Small intestine (tissue), 16 donors: ENCODE data around the gene PPP1R14C. TPM values are rescaled to one million over a fixed set of nuclear protein-coding genes. Genes with fewer than 3 reads are reported as not detected.

Experiments
- DNase-seq, 2 donors: peaks; one replicate each; pipeline versions ENCODE4 v3.0.0 to v3.0.0-alpha.2; 2013
- FAIRE-seq: peaks from 2 replicates; lab custom pipeline; 2012; peaks lifted over from hg19 to GRCh38; lab: Jason Lieb, UNC
- H3K27ac ChIP-seq, 3 donors: one replicate each; pipeline ENCODE4 v1.5.1; 2013; ENCODE audit warnings: low read length in 2 of 3, mild to moderate bottlenecking in 2 of 3, control low read depth in 1 of 3, inconsistent platforms in 1 of 3, low read depth in 1 of 3, moderate library complexity in 1 of 3
- H3K27me3 ChIP-seq, 3 donors: one replicate each; pipeline ENCODE4 v1.6.1; 2013; ENCODE audit warnings: low read length in 3 of 3, inconsistent platforms in 1 of 3; ENCODE audit not compliant: control insufficient read depth in 3 of 3, insufficient read depth in 3 of 3
- H3K36me3 ChIP-seq, 3 donors: one replicate each; pipeline ENCODE4 v1.6.1; 2013; ENCODE audit warnings: low read length in 3 of 3, inconsistent platforms in 1 of 3, low read depth in 1 of 3, mild to moderate bottlenecking in 1 of 3, moderate library complexity in 1 of 3; ENCODE audit not compliant: control insufficient read depth in 3 of 3, insufficient read depth in 2 of 3
- H3K4me1 ChIP-seq, 3 donors: one replicate each; pipeline ENCODE4 v1.6.1; 2013; ENCODE audit warnings: low read length in 2 of 3, inconsistent platforms in 1 of 3, low read depth in 1 of 3, mild to moderate bottlenecking in 1 of 3, moderate library complexity in 1 of 3; ENCODE audit not compliant: control insufficient read depth in 3 of 3, insufficient read depth in 2 of 3
- H3K4me3 ChIP-seq, 3 donors: one replicate each; pipeline ENCODE4 v1.5.1; 2013; ENCODE audit warnings: low read length in 3 of 3, control low read depth in 1 of 3, inconsistent platforms in 1 of 3, low read depth in 1 of 3, mild to moderate bottlenecking in 1 of 3, moderate library complexity in 1 of 3
- H3K9me3 ChIP-seq, 2 donors: one replicate each; pipeline ENCODE4 v1.6.1; 2013; ENCODE audit warnings: low read depth in 1 of 2, low read length in 1 of 2; ENCODE audit not compliant: control insufficient read depth in 2 of 2, insufficient read depth in 1 of 2
- WGBS, 3 donors: extraction: QIAGEN DNeasy Blood & Tissue Kit; methylation state at CpG; one replicate each; pipeline ENCODE4 v1.1.7; 2013; 5-methylcytosine and 5-hydroxymethylcytosine counted together
- long read RNA-seq, 10 donors: transcript quantifications; one replicate each; lab custom pipeline, GENCODE V29; 2026
- polyA plus RNA-seq, 4 donors: library from polyadenylated mRNA; stranded (reverse) in 3 of 4; unstranded in 1 of 4; fragments of 200-250 nt in 3 of 4; fragments of 120-200 nt in 1 of 4; gene quantifications; one replicate each; pipeline versions ENCODE4 v1.2.1 to v1.2.3, GENCODE V29; 2013
- donor health status: healthy with polysubstance abuse.
- donor health status: control.
- donor health status: control.
- donor health status: Bipolar disorder and iron deficiency.
- donor health status: healthy.

PPP1R14C gene
- 10 to 100 TPM in 3 of 4 donors, 1 to 10 TPM in 1; 2.4 to 14.3 (median 11.5) TPM for polyA plus RNA-seq
- long read RNA-seq, donor 1 = 0 reads
- long read RNA-seq, donor 2 = 0 reads
- long read RNA-seq, donor 3 = 0 reads
- long read RNA-seq, donor 4 = 0 reads
- long read RNA-seq, donor 5 = 0 reads
- long read RNA-seq, donor 6 = 0 reads
- long read RNA-seq, donor 7, transcript PPP1R14C-201 (4 exons, 2,152 nt) = major isoform, 164 of 190 reads
- long read RNA-seq, donor 7, partial matches to known transcripts = 26 of 190 reads
- long read RNA-seq, donor 7, other reads (novel, unspliced or antisense) = 0 of 190 reads
- long read RNA-seq, donor 8, partial matches to known transcripts = 0 of 1 reads
- long read RNA-seq, donor 8, other reads (novel, unspliced or antisense) = 0 of 1 reads
- long read RNA-seq, donor 9 = 0 reads
- long read RNA-seq, donor 10, partial matches to known transcripts = 5 of 8 reads
- long read RNA-seq, donor 10, other reads (novel, unspliced or antisense) = 0 of 8 reads

DNA sequence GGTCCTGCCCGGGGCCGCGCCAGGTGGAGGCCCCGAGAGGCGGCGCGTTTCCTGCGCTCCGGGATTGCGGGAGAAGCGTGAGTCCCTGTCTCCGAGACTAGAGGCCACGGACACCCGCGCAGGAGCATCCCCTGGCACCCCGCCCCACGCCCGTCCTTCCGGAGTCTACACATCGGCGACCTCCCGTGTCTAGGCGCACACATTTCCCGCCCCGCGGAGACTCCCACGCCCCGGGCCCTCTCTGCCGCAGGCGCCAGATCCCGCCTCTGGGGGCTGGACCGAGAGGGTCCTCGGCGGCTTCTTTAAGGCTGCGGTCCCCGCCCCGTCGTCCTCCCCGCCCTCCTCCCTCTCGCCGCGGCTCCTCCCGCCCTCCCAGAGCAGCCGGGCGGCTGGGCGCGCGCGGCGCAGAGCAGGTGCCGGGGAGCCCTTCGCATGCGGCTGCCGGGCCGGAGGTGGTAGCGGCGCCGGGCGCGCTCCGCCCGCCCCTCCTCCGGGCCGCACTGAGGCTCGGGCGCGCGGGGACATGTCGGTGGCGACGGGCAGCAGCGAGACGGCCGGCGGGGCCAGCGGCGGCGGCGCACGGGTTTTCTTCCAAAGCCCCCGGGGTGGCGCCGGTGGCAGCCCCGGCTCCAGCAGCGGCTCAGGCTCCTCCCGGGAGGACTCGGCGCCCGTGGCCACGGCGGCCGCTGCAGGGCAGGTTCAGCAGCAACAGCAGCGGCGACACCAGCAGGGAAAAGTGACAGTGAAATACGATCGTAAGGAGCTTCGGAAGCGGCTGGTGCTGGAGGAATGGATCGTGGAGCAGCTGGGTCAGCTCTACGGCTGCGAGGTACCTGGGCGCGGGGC, at the start of gene PPP1R14C:
Gene PPP1R14C (plus strand): TSS at position 375 of the 846 bp plus-strand sequence. CDS start 149 bp downstream, at position 524.
- peak; percentile 50 to 68 for DNase-seq
- 0 to 1% (median 1%) methylated on average over 78 to 103 of the region's 103 CpGs for WGBS, 3 donors
- H3K27ac ChIP-seq = peak within 1 kb of the TSS in 1 of 3 donors; percentile 27

DNA sequence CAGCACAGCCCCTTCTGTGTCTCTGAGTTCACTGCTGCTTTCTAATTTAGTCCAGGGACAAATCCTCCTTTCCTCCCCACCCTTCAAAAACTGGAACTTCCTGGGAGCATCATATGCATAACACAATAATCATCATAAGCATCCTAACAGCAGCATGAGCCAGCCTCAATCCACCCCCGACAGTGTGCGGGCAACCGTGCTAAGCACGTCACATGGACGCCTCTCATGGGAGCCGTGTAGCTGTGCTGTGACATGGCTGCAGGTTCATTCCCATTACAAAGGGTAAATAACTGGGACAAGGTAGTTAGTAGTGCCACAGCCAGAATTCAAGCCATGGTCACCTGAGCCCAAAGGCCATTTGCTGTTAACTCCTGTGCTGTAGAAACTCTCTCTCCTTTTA, 49.4 kb upstream of the PPP1R14C start:
- Histone ChIP-seq H3K4me1 (no peaks in the 10 kb centered on the region), H3K27me3 (peaks cover 0 to 6% (median 6%) of the 10 kb centered on the region in 3 donors), H3K9me3 (no peaks in the 10 kb centered on the region), H3K27ac (no peak overlapping the region), H3K36me3 (no peaks in the 10 kb centered on the region), H3K4me3 (no peak overlapping the region)
- FAIRE-seq = no peak
- DNase-seq = no peak
- WGBS, 3 donors = 83 to 91% (median 88%) methylated on average over 6 of the region's 6 CpGs

More for the DNA sequence above, at the start of gene PPP1R14C:
- Histone ChIP-seq H3K9me3 (no peaks in the 10 kb centered on the region), H3K36me3 (no peaks in the 10 kb centered on the region), H3K4me1 (peaks cover 0 to 9% (median 3%) of the 10 kb centered on the region in 3 donors), H3K4me3 (peak within 1 kb of the TSS; percentile 37 to 76 (median 57)), H3K27me3 (peaks cover 4 to 60% (median 14%) of the 10 kb centered on the region in 3 donors)
- FAIRE-seq = no peak

GRCh38 chr6:150098155-150098554, 44.7 kb upstream of the PPP1R14C start:
- no peak for FAIRE-seq
- H3K9me3 ChIP-seq = no peaks in the 10 kb centered on the region
- no peaks in the 10 kb centered on the region for H3K4me1 ChIP-seq
- H3K27ac ChIP-seq = no peak overlapping the region
- no peak for DNase-seq
- no peak overlapping the region for H3K4me3 ChIP-seq
- no peaks in the 10 kb centered on the region for H3K36me3 ChIP-seq
- WGBS, 3 donors = 89 to 95% (median 95%) methylated on average over 10 of the region's 10 CpGs
- H3K27me3 ChIP-seq = peaks cover 0 to 6% (median 4%) of the 10 kb centered on the region in 3 donors

DNA sequence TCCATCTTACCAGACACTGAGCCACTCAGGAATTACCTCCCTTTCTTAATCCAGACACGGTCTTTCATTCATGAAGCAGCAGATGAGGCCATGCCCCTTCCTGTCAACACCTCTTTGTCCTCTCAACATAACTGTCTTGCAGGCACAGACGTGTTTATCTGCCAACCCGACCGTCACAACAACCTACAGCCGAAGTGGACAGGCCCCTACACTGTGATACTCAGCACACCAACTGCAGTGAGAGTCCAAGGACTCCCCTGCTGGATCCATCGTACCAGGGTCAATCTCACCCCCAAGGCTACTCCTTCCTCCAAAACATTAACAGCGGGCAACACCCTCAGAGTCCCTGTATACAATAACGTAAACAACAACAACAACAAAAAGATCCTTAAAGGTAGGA, 43.3 kb upstream of the PPP1R14C start:
- H3K4me1 ChIP-seq = no peaks in the 10 kb centered on the region
- DNase-seq (no peak), FAIRE-seq (no peak)
- WGBS, 3 donors = 87 to 92% (median 89%) methylated on average over 8 of the region's 8 CpGs
- H3K36me3 ChIP-seq = no peaks in the 10 kb centered on the region
- H3K4me3 ChIP-seq = no peak overlapping the region
- H3K27ac ChIP-seq = no peak overlapping the region
- no peaks in the 10 kb centered on the region for H3K9me3 ChIP-seq
- H3K27me3 ChIP-seq = peaks cover 0 to 6% (median 4%) of the 10 kb centered on the region in 3 donors

GRCh38 chr6:150099953-150100352, 42.9 kb upstream of the PPP1R14C start:
- peaks cover 0 to 6% (median 4%) of the 10 kb centered on the region in 3 donors for H3K27me3 ChIP-seq
- FAIRE-seq (no peak), DNase-seq (no peak)
- 85 to 90% (median 90%) methylated on average over 11 of the region's 11 CpGs for WGBS, 3 donors
- H3K9me3 ChIP-seq = no peaks in the 10 kb centered on the region
- no peaks in the 10 kb centered on the region for H3K4me1 ChIP-seq
- no peak overlapping the region for H3K27ac ChIP-seq
- no peaks in the 10 kb centered on the region for H3K36me3 ChIP-seq
- no peak overlapping the region for H3K4me3 ChIP-seq

DNA sequence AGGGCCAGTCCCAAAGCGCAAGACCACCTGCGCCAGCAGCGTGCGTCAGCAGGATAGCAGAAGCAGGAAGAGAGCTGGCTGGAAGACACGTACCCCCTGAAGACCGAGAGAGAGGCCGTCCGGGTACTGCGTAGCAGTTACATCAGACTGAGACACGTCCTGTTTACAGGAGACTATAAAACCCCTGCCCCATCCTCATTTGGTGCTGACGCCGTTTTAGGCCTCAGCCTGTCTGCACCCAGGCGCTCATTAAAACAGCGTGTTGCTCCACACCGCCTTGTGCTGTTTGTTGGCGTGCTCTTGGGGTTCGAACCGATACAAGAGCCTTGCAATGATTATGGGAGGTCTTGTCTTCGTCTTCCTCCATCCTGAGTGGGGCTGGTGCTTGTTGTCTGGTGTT, 42.1 kb upstream of the PPP1R14C start:
- H3K27ac ChIP-seq = no peak overlapping the region
- peaks cover 0 to 6% (median 4%) of the 10 kb centered on the region in 3 donors for H3K27me3 ChIP-seq
- no peak for DNase-seq
- no peaks in the 10 kb centered on the region for H3K36me3 ChIP-seq
- no peaks in the 10 kb centered on the region for H3K9me3 ChIP-seq
- FAIRE-seq = no peak
- no peak overlapping the region for H3K4me3 ChIP-seq
- no peaks in the 10 kb centered on the region for H3K4me1 ChIP-seq
- 94 to 96% (median 95%) methylated on average over 19 of the region's 19 CpGs for WGBS, 3 donors

- H3K27ac ChIP-seq = no peak overlapping the region
- no peaks in the 10 kb centered on the region for H3K9me3 ChIP-seq
- no peak overlapping the region for H3K4me3 ChIP-seq
- DNase-seq (no peak), FAIRE-seq (no peak)
- no peaks in the 10 kb centered on the region for H3K36me3 ChIP-seq
- no peaks in the 10 kb centered on the region for H3K4me1 ChIP-seq
- no peaks in the 10 kb centered on the region for H3K27me3 ChIP-seq
- 95% methylated on average over 4 of the region's 4 CpGs for WGBS, 3 donors
These were observed 40.0 kb upstream of the PPP1R14C start for GRCh38 chr6:150102750-150103270.

DNA sequence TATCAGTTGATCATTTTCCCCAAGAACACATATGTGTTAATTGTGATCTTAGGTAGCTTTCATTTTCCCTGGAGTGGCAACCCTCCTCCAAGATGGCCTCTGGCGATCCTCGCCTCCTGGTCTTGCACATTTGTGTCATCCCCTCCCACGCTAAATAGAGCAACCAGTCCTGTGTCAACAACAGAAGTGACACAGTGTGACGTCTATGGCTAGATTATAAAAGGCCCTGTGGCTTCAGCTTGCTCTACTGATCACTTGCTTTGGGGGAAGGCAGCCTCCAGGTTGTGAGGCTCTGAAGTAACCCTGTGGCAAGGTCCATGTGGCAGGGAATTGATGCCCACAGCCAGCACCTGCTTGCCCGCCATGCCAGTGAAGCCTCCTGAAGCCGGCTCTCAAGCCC, 30.6 kb upstream of the PPP1R14C start:
- H3K9me3 ChIP-seq = peaks cover 0 to 2% of the 10 kb centered on the region in 2 donors
- no peaks in the 10 kb centered on the region for H3K36me3 ChIP-seq
- H3K4me3 ChIP-seq = no peak overlapping the region
- no peak for DNase-seq
- no peak overlapping the region for H3K27ac ChIP-seq
- FAIRE-seq = no peak
- H3K27me3 ChIP-seq = no peaks in the 10 kb centered on the region
- no peaks in the 10 kb centered on the region for H3K4me1 ChIP-seq
- WGBS, 3 donors = 81 to 92% (median 90%) methylated on average over 6 of the region's 6 CpGs
